Endothelial cell of umbilical vein (primary cell): ENCODE results near the gene MAP3K21. TPM values are rescaled to one million over a fixed set of nuclear protein-coding genes. Genes with fewer than 3 reads are reported as not detected.

ENCODE experiments used
- BruUV-seq: library from RNA; stranded (reverse); fragments of 400-500 nt; replicated peaks from 2 replicates; lab custom pipeline; 2021; lab: Mats Ljungman, UMichigan
- CTCF ChIA-PET: fragments of 300-600, 350-600 bp; sonication (Branson Sonifier 250); formaldehyde crosslinking; loops from one replicate; lab custom pipeline; 2021; ENCODE audit warnings: antibody characterized with exemption, inconsistent platforms; lab: Charles Lee
- POLR2A ChIA-PET: fragments of 300-600, 350-600 bp; sonication (Branson Sonifier 250); formaldehyde crosslinking; loops from one replicate; lab custom pipeline; 2021; ENCODE audit warnings: antibody characterized with exemption, inconsistent platforms; lab: Charles Lee
- DNase-seq: peaks from one replicate; pipeline ENCODE4 v3.0.0-alpha.2; 2011; ENCODE audit warnings: low read depth, low spot score
- FAIRE-seq: peaks from 2 replicates; lab custom pipeline; 2011; peaks lifted over from hg19 to GRCh38; lab: Jason Lieb, UNC
- H2AFZ ChIP-seq: 2 replicates; pipeline ENCODE4 v1.6.0; 2012; ENCODE audit warnings: low read depth, low read length, control low read depth, inconsistent platforms
- H3K27ac ChIP-seq: 2 replicates; pipeline ENCODE4 v1.5.1; 2011; ENCODE audit warnings: low read depth, mild to moderate bottlenecking, control low read depth, low read length, moderate library complexity; ENCODE audit not compliant: insufficient read depth
- H3K27me3 ChIP-seq, 2 experiments: 2 replicates each; pipeline versions ENCODE4 v1.6.0 to v1.6.1; 2011; ENCODE audit warnings: low read length in 2 of 2, mixed read lengths in 1 of 2; ENCODE audit not compliant: control insufficient read depth in 2 of 2, insufficient read depth in 2 of 2
- H3K36me3 ChIP-seq, 2 experiments: 2 replicates in 1 of 2; 3 replicates in 1 of 2; pipeline ENCODE4 v1.5.1; 2011; ENCODE audit warnings: low read length in 2 of 2, mild to moderate bottlenecking in 1 of 2, moderate library complexity in 1 of 2; ENCODE audit not compliant: control insufficient read depth in 2 of 2, insufficient read depth in 2 of 2; ENCODE audit errors: extremely low read depth in 1 of 2
- H3K4me1 ChIP-seq: 3 replicates; pipeline ENCODE4 v1.5.1; 2011; ENCODE audit warnings: mild to moderate bottlenecking, low read length; ENCODE audit not compliant: control insufficient read depth, insufficient read depth; ENCODE audit errors: extremely low read depth
- H3K4me2 ChIP-seq: 2 replicates; pipeline ENCODE4 v1.6.1; 2011; ENCODE audit warnings: low read length, control low read depth, mixed read lengths; ENCODE audit not compliant: insufficient read depth
- H3K4me3 ChIP-seq, 3 experiments: fragments of 200-600 bp in 1 of 3; sonication (generic), shearing (Covaris generic) in 1 of 3; replicated peaks in 1 of 3; 2 replicates each; pipeline ENCODE4 v1.5.1; 2011 to 2016; ENCODE audit warnings: control low read depth in 3 of 3, low read length in 3 of 3, mild to moderate bottlenecking in 2 of 3, inconsistent platforms in 1 of 3, low read depth in 1 of 3, moderate library complexity in 1 of 3; ENCODE audit not compliant: insufficient read depth in 1 of 3
- H3K79me2 ChIP-seq: 2 replicates; pipeline ENCODE4 v1.6.0; 2012; ENCODE audit warnings: low read length, inconsistent platforms; ENCODE audit not compliant: control insufficient read depth, insufficient read depth
- H3K9ac ChIP-seq: replicated peaks from 2 replicates; pipeline ENCODE3; 2011; ENCODE audit warnings: low read length, control low read depth; ENCODE audit not compliant: insufficient read depth; ENCODE audit errors: extremely low read depth
- H3K9me1 ChIP-seq: replicated peaks from 3 replicates; pipeline ENCODE4 v1.6.0; 2011; ENCODE audit warnings: mild to moderate bottlenecking, low read length; ENCODE audit not compliant: control insufficient read depth, insufficient read depth; ENCODE audit errors: extremely low read depth
- H3K9me3 ChIP-seq: replicated peaks from 2 replicates; pipeline ENCODE4 v1.5.1; 2012; ENCODE audit warnings: low read length, inconsistent platforms; ENCODE audit not compliant: control insufficient read depth, insufficient read depth
- H4K20me1 ChIP-seq: replicated peaks from 2 replicates; pipeline ENCODE3; 2011; ENCODE audit warnings: mild to moderate bottlenecking, low read length; ENCODE audit not compliant: control insufficient read depth, insufficient read depth; ENCODE audit errors: extremely low read depth
- EZH2 ChIP-seq: IDR thresholded peaks from 2 replicates; pipeline ENCODE4 v1.6.1; 2012; ENCODE audit warnings: borderline replicate concordance, low read depth, mild to moderate bottlenecking, moderate library complexity, low read length, inconsistent platforms; ENCODE audit not compliant: severe bottlenecking
- FOS ChIP-seq: IDR thresholded peaks from 2 replicates; pipeline ENCODE4 v1.6.1; 2011; ENCODE audit warnings: mild to moderate bottlenecking, low read length, moderate library complexity, borderline replicate concordance; ENCODE audit not compliant: insufficient read depth
- GATA2 ChIP-seq: IDR thresholded peaks from 2 replicates; pipeline ENCODE4 v1.7.0; 2011; ENCODE audit warnings: low read depth, mild to moderate bottlenecking, moderate library complexity, mixed read lengths, low read length; ENCODE audit not compliant: insufficient read length, insufficient read depth
- JUN ChIP-seq: IDR thresholded peaks from 2 replicates; pipeline ENCODE4 v1.6.1; 2011; ENCODE audit warnings: borderline replicate concordance, low read depth; ENCODE audit not compliant: insufficient read length, insufficient read depth
- MYC ChIP-seq: IDR thresholded peaks from one replicate; pipeline ENCODE4 v1.6.1; 2011; ENCODE audit warnings: mild to moderate bottlenecking, low read depth, low read length
- POLR2A ChIP-seq: IDR thresholded peaks from 2 replicates; pipeline ENCODE4 v1.6.1; 2012; ENCODE audit warnings: low read depth, mild to moderate bottlenecking, control low read depth, low read length
- POLR2AphosphoS5 ChIP-seq: IDR thresholded peaks from 2 replicates; pipeline ENCODE4 v1.6.1; 2012; ENCODE audit warnings: low read depth, mild to moderate bottlenecking, control low read depth, low read length, moderate library complexity; ENCODE audit not compliant: insufficient read depth
- dilution Hi-C: fragments of 300-500 bp; cut with MboI; formaldehyde crosslinking; loops from one replicate; pipeline ENCODE4 v1.15.0; 2019; ENCODE audit warnings: low sequenced_read_pairs; ENCODE audit not compliant: extremely low pct_ligation_motif_present
- intact Hi-C: fragments of 100-400 bp; cut with micrococcal nuclease; formaldehyde crosslinking; loops from one replicate; pipeline ENCODE4 v1.10.0; 2022
- polyA plus RNA-seq, 4 experiments: library from polyadenylated mRNA; depleted of rRNA in 3 of 4; stranded (reverse) in 3 of 4; unstranded in 1 of 4; fragments of >200 nt; gene quantifications; 2 replicates each; pipeline versions ENCODE4 v1.2.1 to v1.2.3, GENCODE V29; 2011 to 2012; ENCODE audit warnings: missing spikeins in 1 of 4
- total RNA-seq: library from RNA; stranded (reverse); gene quantifications from 2 replicates; pipeline ENCODE4 v1.2.3, GENCODE V29; 2021
- TF ChIP-seq, protein P1 (sequence below), 2 donors: IDR thresholded peaks; 1 replicate in 1 of 2; 2 replicates in 1 of 2; pipeline ENCODE4 v1.5.1; 2011; ENCODE audit warnings: low read length in 2 of 2, mild to moderate bottlenecking in 2 of 2, moderate library complexity in 2 of 2, control low read depth in 1 of 2, inconsistent platforms in 1 of 2, low read depth in 1 of 2; ENCODE audit not compliant: insufficient read depth in 1 of 2; ENCODE audit errors: extremely low read depth in 1 of 2
- TF ChIP-seq, protein P2 (sequence below): IDR thresholded peaks from 2 replicates; pipeline ENCODE4 v1.6.1; 2011; ENCODE audit not compliant: insufficient read depth, insufficient read length

MAP3K21 gene
- total and polyA plus RNA-seq, 2 donors (not counting 3 experiments of a cell fraction or from before 2014, with no cell fraction given) = 0.65 to 0.95 TPM

DNA sequence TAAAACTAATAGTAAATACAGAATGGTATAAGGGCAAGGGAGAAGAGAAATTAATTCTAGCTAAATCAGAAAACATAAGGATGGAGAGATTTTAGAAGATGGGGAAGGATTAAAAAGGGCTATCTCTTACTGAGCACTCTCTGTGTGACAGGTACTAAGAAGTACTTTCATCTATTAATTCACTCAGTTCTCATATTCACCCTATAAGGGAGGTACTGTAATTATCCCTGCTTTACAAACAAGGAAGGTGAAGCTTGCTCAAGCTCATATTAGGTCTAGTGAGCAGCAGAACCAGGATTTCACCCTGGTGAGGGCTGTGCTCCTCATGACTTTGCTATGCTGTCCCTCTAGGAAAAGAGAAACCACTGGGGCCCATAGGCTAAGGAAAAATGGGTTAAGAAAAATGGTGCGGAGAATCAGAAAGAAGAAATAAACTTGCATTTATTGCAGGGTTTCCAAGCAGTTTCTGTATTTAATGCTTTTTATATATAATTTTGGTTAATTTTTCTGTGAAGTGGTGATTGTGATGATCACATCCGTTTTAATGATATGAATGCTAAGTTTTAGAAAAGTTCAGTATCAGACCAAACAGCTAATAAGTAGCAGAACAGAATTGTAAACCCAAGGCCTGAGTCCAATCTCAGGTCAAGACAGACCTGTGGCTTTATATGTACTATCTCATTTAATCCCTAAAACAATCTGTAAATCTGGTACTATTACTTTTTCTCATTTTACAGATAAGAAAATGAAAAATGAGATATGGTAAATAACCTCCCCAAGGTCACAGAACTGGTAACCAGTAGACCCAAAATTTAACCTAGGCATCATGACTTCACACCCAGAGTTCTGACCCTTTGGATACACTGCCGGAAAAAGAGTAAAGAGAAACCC, 33.7 kb upstream of the MAP3K21 start:
- no peak for FAIRE-seq
- Histone ChIP-seq H3K9ac (no peak overlapping the region), H3K79me2 (no peaks in the 10 kb centered on the region), H3K36me3 (no peaks in the 10 kb centered on the region), H3K27ac (no peak overlapping the region), H4K20me1 (no peaks in the 10 kb centered on the region), H2AFZ (no peak overlapping the region), H3K9me1 (no peaks in the 10 kb centered on the region), H3K4me3 (no peak overlapping the region), H3K4me1 (peaks cover 7% of the 10 kb centered on the region), H3K27me3 (peaks cover 0 to 2% of the 10 kb centered on the region in 2 experiments), H3K4me2 (no peak overlapping the region), H3K9me3 (no peaks in the 10 kb centered on the region)
- POLR2A ChIA-PET = no interaction called here
- intact Hi-C loops = no loop called here
- no peak for DNase-seq
- CTCF ChIA-PET = interaction anchor here (4.4 kb wide), 1 partner anchor 11 kb away, joined by 23 read pairs; no protein-coding TSS in a partner anchor
- dilution Hi-C loops = no loop called here
- TF ChIP-seq GATA2 (no peak), JUN (no peak), EZH2 (no peak), MYC (no peak), FOS (no peak), POLR2A (no peak), POLR2AphosphoS5 (no peak)
- TF ChIP-seq, protein P1, sequence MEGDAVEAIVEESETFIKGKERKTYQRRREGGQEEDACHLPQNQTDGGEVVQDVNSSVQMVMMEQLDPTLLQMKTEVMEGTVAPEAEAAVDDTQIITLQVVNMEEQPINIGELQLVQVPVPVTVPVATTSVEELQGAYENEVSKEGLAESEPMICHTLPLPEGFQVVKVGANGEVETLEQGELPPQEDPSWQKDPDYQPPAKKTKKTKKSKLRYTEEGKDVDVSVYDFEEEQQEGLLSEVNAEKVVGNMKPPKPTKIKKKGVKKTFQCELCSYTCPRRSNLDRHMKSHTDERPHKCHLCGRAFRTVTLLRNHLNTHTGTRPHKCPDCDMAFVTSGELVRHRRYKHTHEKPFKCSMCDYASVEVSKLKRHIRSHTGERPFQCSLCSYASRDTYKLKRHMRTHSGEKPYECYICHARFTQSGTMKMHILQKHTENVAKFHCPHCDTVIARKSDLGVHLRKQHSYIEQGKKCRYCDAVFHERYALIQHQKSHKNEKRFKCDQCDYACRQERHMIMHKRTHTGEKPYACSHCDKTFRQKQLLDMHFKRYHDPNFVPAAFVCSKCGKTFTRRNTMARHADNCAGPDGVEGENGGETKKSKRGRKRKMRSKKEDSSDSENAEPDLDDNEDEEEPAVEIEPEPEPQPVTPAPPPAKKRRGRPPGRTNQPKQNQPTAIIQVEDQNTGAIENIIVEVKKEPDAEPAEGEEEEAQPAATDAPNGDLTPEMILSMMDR (IDR thresholded peaks at IDR 0.05; ENCODE audit: extremely low read depth in 1 of 2, insufficient read depth in 1 of 2, low read depth in 1 of 2, low read length in 2 of 2) = no peak
- TF ChIP-seq, protein P2, sequence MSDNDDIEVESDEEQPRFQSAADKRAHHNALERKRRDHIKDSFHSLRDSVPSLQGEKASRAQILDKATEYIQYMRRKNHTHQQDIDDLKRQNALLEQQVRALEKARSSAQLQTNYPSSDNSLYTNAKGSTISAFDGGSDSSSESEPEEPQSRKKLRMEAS = no peak
- BruUV-seq = TSS peak; percentile 35
